ENCODE results near the gene CERCAM.

GRCh38 chr9:128419061-128419925 lies 1.4 kb upstream of the CERCAM start:
- TF ChIP-seq CTCF (IDR thresholded peaks at IDR 0.05; ENCODE audit: insufficient read depth, low read length, poor library complexity, severe bottlenecking) (no peak), EZH2phosphoT487 (conservative IDR thresholded peaks at IDR 0.05; ENCODE audit: low read length) (no peak)
